ENCODE results near the gene KLK5. TPM values are rescaled to one million over a fixed set of nuclear protein-coding genes. Genes with fewer than 3 reads are reported as not detected.
"Not testable (repeated sequence)": the region's sequence is repeated elsewhere in the genome, so short reads cannot be mapped to it uniquely, and the experiment has no call there.

Gene KLK5
- not detected in 2 replicates for total RNA-seq (2014; rRNA removed; shearing (Covaris generic))

- no peak for DNase-seq (ENCODE audit: low read depth in 1 of 2, low spot score in 2 of 2)
- H3K4me3 ChIP-seq = no peak within 1 kb of the TSS
- H3K27me3 ChIP-seq (replicated peaks) = no peaks in the 10 kb centered on the region
- H3K4me1 ChIP-seq (replicated peaks) = no peaks in the 10 kb centered on the region
- no peak within 1 kb of the TSS for H3K27ac ChIP-seq
- H3K36me3 ChIP-seq = no peaks in the 10 kb centered on the region
- no peaks in the 10 kb centered on the region for H3K9me3 ChIP-seq (replicated peaks)
These were observed at the start of gene KLK5 for GRCh38 chr19:50952910-50953309. KLK5 (minus strand) TSS chr19:50953038; CDS start chr19:50952657, 381 bp downstream.

GRCh38 chr19:51002089-51002532 is 49.3 kb upstream of the KLK5 start:
- Histone ChIP-seq H3K36me3 (no peaks in the 10 kb centered on the region), H3K4me3 (no peak overlapping the region), H3K9me3 (replicated peaks) (no peaks in the 10 kb centered on the region), H3K27ac (no peak overlapping the region), H3K4me1 (replicated peaks) (no peaks in the 10 kb centered on the region), H3K27me3 (replicated peaks) (0 out of 2 replicates have a peak, but pooled peaks cover 4% of the 10 kb centered on the region)
- DNase-seq (ENCODE audit: low read depth in 1 of 2, low spot score in 2 of 2) = no peak

- H3K9me3 ChIP-seq (replicated peaks) = no peaks in the 10 kb centered on the region
- 0 out of 2 replicates have a peak, but pooled peaks cover 4% of the 10 kb centered on the region for H3K27me3 ChIP-seq (replicated peaks)
- no peaks in the 10 kb centered on the region for H3K36me3 ChIP-seq
- H3K4me3 ChIP-seq = no peak within 1 kb of the TSS
- no peaks in the 10 kb centered on the region for H3K4me1 ChIP-seq (replicated peaks)
- DNase-seq (ENCODE audit: low read depth in 1 of 2, low spot score in 2 of 2) = no peak
- H3K27ac ChIP-seq = no peak within 1 kb of the TSS
These were observed 48.7 kb upstream of the KLK5 start, which contains the start of gene KLK8 for GRCh38 chr19:51001515-51001914. KLK8 (minus strand) TSS chr19:51001604; CDS start chr19:51001167, 437 bp downstream.

- 0 out of 2 replicates have a peak, but pooled peaks cover 4% of the 10 kb centered on the region for H3K27me3 ChIP-seq (replicated peaks)
- no peaks in the 10 kb centered on the region for H3K9me3 ChIP-seq (replicated peaks)
- DNase-seq (ENCODE audit: low read depth in 1 of 2, low spot score in 2 of 2) = no peak
- no peak overlapping the region for H3K27ac ChIP-seq
- no peaks in the 10 kb centered on the region for H3K36me3 ChIP-seq
- no peaks in the 10 kb centered on the region for H3K4me1 ChIP-seq (replicated peaks)
- H3K4me3 ChIP-seq = no peak overlapping the region
These were observed 48.1 kb upstream of the KLK5 start for GRCh38 chr19:51000981-51001380.

- 0 out of 2 replicates have a peak, but pooled peaks cover 4% of the 10 kb centered on the region for H3K27me3 ChIP-seq (replicated peaks)
- no peak overlapping the region for H3K4me3 ChIP-seq
- no peaks in the 10 kb centered on the region for H3K36me3 ChIP-seq
- DNase-seq (ENCODE audit: low read depth in 1 of 2, low spot score in 2 of 2) = no peak
- H3K9me3 ChIP-seq (replicated peaks) = no peaks in the 10 kb centered on the region
- H3K4me1 ChIP-seq (replicated peaks) = no peaks in the 10 kb centered on the region
- H3K27ac ChIP-seq = no peak overlapping the region
These were observed 47.6 kb upstream of the KLK5 start for GRCh38 chr19:51000426-51000825.

GRCh38 chr19:50998686-50999085 is 45.8 kb upstream of the KLK5 start:
- no peak for DNase-seq (ENCODE audit: low read depth in 1 of 2, low spot score in 2 of 2)
- Histone ChIP-seq H3K27me3 (replicated peaks) (0 out of 2 replicates have a peak, but pooled peaks cover 4% of the 10 kb centered on the region), H3K36me3 (no peaks in the 10 kb centered on the region), H3K4me3 (no peak overlapping the region), H3K9me3 (replicated peaks) (no peaks in the 10 kb centered on the region), H3K27ac (no peak overlapping the region), H3K4me1 (replicated peaks) (no peaks in the 10 kb centered on the region)

GRCh38 chr19:50998061-50998460 is 45.2 kb upstream of the KLK5 start:
- no peak overlapping the region for H3K27ac ChIP-seq
- H3K9me3 ChIP-seq (replicated peaks) = no peaks in the 10 kb centered on the region
- no peaks in the 10 kb centered on the region for H3K36me3 ChIP-seq
- H3K27me3 ChIP-seq (replicated peaks) = 0 out of 2 replicates have a peak, but pooled peaks cover 4% of the 10 kb centered on the region
- no peak for DNase-seq (ENCODE audit: low read depth in 1 of 2, low spot score in 2 of 2)
- no peaks in the 10 kb centered on the region for H3K4me1 ChIP-seq (replicated peaks)
- H3K4me3 ChIP-seq = no peak overlapping the region

- no peak for DNase-seq (ENCODE audit: low read depth in 1 of 2, low spot score in 2 of 2)
- Histone ChIP-seq H3K4me1 (replicated peaks) (no peaks in the 10 kb centered on the region), H3K27me3 (replicated peaks) (0 out of 2 replicates have a peak, but pooled peaks cover 4% of the 10 kb centered on the region), H3K27ac (no peak overlapping the region), H3K9me3 (replicated peaks) (no peaks in the 10 kb centered on the region), H3K36me3 (no peaks in the 10 kb centered on the region), H3K4me3 (no peak overlapping the region)
These were observed 41.3 kb upstream of the KLK5 start for GRCh38 chr19:50994129-50994528.

- H3K4me3 ChIP-seq = no peak overlapping the region
- DNase-seq (ENCODE audit: low read depth in 1 of 2, low spot score in 2 of 2) = no peak
- H3K27me3 ChIP-seq (replicated peaks) = no peaks in the 10 kb centered on the region
- no peaks in the 10 kb centered on the region for H3K4me1 ChIP-seq (replicated peaks)
- no peaks in the 10 kb centered on the region for H3K9me3 ChIP-seq (replicated peaks)
- H3K36me3 ChIP-seq = no peaks in the 10 kb centered on the region
- H3K27ac ChIP-seq = no peak overlapping the region
These were observed 39.8 kb upstream of the KLK5 start for GRCh38 chr19:50992666-50993035.

GRCh38 chr19:50984416-50984815 is 31.6 kb upstream of the KLK5 start:
- H3K36me3 ChIP-seq; H3K4me3 ChIP-seq; H3K27me3 ChIP-seq (replicated peaks); DNase-seq (ENCODE audit: low read depth in 1 of 2, low spot score in 2 of 2); H3K27ac ChIP-seq; H3K4me1 ChIP-seq (replicated peaks); H3K9me3 ChIP-seq (replicated peaks): not testable (repeated sequence)

GRCh38 chr19:50983625-50984292 is 30.9 kb upstream of the KLK5 start, which contains the start of gene KLK7:
KLK7 (minus strand) TSS chr19:50983917; CDS start chr19:50982399, 1,518 bp downstream.
- Histone ChIP-seq H3K4me1 (replicated peaks) (no peaks in the 10 kb centered on the region), H3K27ac (no peak within 1 kb of the TSS), H3K36me3 (no peaks in the 10 kb centered on the region), H3K27me3 (replicated peaks) (no peaks in the 10 kb centered on the region; the same call in none of the 2 replicates), H3K9me3 (replicated peaks) (no peaks in the 10 kb centered on the region), H3K4me3 (no peak within 1 kb of the TSS)
- DNase-seq (ENCODE audit: low read depth in 1 of 2, low spot score in 2 of 2) = no peak

- Histone ChIP-seq H3K9me3 (replicated peaks) (no peaks in the 10 kb centered on the region), H3K4me3 (no peak overlapping the region), H3K36me3 (no peaks in the 10 kb centered on the region), H3K4me1 (replicated peaks) (no peaks in the 10 kb centered on the region), H3K27me3 (replicated peaks) (peaks cover 4% of the 10 kb centered on the region), H3K27ac (no peak overlapping the region)
- DNase-seq (ENCODE audit: low read depth in 1 of 2, low spot score in 2 of 2) = no peak
These were observed 29.3 kb upstream of the KLK5 start for GRCh38 chr19:50982186-50982585.

GRCh38 chr19:50981587-50982146 is 28.8 kb upstream of the KLK5 start:
- H3K4me1 ChIP-seq (replicated peaks) = no peaks in the 10 kb centered on the region
- H3K4me3 ChIP-seq = no peak overlapping the region
- no peaks in the 10 kb centered on the region for H3K9me3 ChIP-seq (replicated peaks)
- H3K27ac ChIP-seq = no peak overlapping the region
- no peaks in the 10 kb centered on the region for H3K36me3 ChIP-seq
- DNase-seq (ENCODE audit: low read depth in 1 of 2, low spot score in 2 of 2) = no peak
- H3K27me3 ChIP-seq (replicated peaks) = peaks cover 9% of the 10 kb centered on the region

GRCh38 chr19:50980208-50980607 is 27.4 kb upstream of the KLK5 start:
- DNase-seq (ENCODE audit: low read depth in 1 of 2, low spot score in 2 of 2) = no peak
- Histone ChIP-seq H3K9me3 (replicated peaks) (no peaks in the 10 kb centered on the region), H3K4me3 (no peak overlapping the region), H3K27me3 (replicated peaks) (peaks cover 10% of the 10 kb centered on the region), H3K27ac (no peak overlapping the region), H3K4me1 (replicated peaks) (no peaks in the 10 kb centered on the region), H3K36me3 (no peaks in the 10 kb centered on the region)
